Cardiac septum (tissue), 1 donor: Measurements from ENCODE around the gene RAPGEF5. TPM values are rescaled to one million over a fixed set of nuclear protein-coding genes. Genes with fewer than 3 reads are reported as not detected.

Experiments used
- DNase-seq: peaks from one replicate; pipeline ENCODE4 v3.0.0-alpha.2; 2020; ENCODE audit warnings: low spot score
- intact Hi-C: fragments of 100-400 bp; cut with DNase I; formaldehyde crosslinking; loops from one replicate; pipeline ENCODE4 v1.14.0; 2022
- total RNA-seq: library from RNA; stranded (reverse); fragmentation: NEBNext Ultra II Directional; extraction: Animal tissue kit (Norgen Biotek cat#: 25700); gene quantifications from one replicate; pipeline ENCODE4 v1.2.1, GENCODE V29; 2021
- donor health status: DM: no; HTN: no; CAD: no.

The RAPGEF5 gene
- total RNA-seq, 1 donor from 2014 or later, result 22.4 TPM

DNA sequence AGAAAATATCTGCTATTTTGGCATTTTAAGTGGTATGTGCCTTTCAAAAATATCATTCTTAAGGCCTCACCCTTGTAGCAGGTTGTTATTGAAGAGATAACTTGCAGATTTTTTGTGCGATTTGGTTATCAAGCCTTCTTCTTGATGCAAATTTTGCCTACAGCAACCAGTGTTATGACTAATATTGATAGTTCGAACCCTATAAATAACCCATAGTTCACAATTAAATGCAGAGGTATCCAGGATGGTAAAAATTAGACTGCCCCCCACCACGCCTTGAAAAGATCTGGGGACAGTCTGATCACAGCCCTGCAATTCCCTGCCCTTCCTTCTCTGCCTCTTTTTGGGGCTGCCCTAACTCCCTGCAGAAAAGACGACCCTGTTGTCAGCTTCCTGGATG, 28.4 kb upstream of the RAPGEF5 start:
- intact Hi-C loops, result no loop called here
- no peak for DNase-seq

DNA sequence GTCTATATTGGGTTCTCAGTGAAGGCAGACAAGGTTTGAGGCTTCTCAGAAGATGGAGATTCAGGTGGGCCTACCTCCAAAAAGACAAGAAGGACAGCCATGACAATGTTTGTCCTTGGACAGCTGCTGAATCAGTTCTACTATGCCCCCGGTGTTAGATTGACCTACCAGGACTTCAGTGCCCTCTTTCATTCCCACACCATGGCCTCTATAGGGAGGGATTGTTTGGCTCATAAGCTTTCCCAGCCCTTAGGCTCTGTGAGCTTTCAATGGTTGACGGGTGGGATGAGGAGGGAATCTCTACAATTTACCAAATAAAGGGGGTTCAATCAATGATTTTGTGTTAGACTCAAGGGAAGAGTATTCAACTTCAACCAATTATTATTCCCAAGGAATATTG, 23.4 kb upstream of the RAPGEF5 start:
- intact Hi-C loops, result no loop called here

DNA sequence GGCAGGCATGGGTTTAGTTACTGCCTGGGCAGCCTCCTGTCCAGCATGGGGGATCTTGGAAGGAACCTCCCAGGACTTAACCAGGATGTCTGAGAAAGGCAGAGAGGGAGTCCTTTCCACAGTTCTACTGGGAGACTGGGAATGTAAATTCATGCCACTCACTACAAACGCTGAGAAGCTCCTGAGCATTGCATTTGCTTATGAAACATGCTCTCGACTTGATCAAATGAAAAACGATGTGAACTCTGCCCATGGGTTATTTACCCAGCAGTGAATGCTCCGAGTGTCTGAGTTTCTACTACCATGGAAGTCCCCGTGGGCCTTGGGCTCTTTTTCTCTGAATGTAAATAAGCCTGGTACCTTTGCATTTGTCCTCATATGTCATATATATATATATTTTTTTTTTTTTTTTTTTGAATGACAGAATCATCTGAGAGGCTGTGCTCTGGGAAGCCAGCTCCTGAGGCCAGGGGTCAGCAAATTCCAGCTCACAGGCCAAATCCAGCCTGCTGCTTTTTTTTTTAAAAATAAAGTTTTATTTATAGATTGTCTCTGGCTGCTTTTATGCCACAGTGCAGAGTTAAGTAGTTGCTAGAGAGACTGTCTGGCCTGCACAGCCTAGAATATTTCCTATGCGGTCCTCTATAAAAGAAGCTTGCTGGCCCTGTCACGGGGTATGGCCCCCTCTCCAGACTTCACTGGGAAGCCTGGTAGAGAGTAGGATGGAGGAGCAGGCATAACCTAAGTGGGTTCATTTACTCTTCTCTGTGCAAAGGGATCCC, 21.4 kb upstream of the RAPGEF5 start:
- intact Hi-C loops, result no loop called here
- no peak for DNase-seq

More for the DNA sequence above, 23.4 kb upstream of the RAPGEF5 start:
- no peak for DNase-seq

DNA sequence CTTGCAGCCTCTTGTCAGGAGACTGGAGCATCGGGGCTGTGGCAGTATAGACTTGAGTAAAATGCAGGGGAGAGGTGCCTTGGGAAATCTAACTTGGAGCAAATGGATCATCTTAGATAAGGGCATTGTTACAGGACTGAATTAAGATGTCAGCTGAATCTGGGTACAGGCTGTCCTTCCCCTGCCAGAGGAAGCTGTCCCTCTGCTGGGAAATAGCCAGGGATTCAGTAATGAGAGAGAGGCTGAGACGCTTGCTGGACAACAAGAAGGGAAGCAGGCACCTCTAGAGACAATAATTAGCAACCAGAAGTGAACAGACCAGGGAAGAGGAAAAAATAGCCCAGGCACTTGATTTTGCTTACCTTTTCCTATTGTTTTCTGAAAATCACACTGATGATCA, 20.7 kb upstream of the RAPGEF5 start:
- intact Hi-C loops, result no loop called here
- no peak for DNase-seq

DNA sequence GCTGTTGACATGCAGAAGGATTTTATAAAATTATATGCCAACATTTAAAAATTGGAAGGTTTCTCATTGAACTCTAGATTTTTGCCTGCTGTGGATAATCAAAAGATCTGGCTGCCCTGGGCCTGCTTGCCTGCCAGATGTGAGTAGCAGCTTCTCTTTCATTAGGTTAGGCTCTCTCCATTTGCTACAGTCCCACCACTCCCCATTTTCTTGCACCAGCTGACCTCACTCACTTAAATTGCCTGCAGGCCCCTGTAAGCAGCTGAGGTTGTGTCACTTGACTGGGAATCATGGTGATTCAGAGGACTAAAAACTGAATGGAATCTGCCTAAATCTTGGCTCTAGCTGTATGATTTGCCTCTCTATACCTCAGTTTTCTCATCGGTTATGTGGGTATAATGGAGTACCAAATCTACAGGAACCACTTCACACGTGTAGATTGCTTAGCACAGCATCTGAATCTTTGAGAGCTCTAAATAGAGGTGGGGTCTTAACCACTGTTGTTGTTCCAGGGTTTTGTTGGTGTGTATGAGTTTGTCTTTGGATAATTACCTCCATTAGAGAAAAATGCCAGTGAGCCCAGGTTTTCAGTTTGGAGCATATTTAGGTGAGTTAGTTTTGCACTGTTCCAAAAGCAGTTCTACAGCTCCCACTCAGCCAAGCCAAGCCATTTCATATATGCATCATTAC, 18.6 kb upstream of the RAPGEF5 start:
- intact Hi-C loops, result no loop called here

DNA sequence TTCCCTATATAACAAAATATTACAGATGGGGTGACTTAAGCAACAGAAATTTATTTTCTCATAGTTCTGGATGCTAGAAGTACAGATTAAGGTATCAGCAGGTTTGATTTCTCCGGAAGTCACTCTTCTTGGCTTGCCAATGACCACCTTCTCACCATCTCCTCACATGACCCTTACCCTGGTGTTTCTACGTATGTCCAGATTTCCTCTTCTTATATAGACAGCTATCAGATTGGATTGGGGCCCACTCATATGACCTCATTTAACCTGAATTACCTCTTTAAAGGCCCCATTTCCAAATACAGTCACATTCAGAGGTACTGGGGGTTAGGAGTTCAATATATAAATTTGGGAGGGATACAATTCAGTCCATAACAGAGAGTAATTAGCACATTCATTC, 17.0 kb upstream of the RAPGEF5 start:
- intact Hi-C loops, result no loop called here
- no peak for DNase-seq

More for the DNA sequence above, 18.6 kb upstream of the RAPGEF5 start:
- no peak for DNase-seq

DNA sequence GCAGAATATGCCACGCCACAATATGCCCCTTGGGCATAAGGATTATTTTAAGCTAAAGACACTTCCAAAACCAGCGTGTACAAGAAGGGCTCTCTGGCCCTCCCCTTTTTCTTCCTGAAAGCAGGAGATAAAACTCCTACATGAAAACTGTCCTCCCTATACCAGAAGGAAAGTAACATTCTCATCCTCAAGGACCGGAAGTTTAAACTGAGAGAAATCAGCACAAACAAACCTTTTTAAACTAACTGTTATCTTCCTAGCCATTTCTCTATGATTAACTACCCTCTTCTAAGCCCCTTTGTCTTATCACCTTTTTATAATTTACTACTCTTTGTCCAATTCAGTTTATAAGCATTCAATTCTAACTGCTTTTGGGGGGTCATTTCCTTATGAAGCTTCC, 16.4 kb upstream of the RAPGEF5 start:
- intact Hi-C loops, result no loop called here
- no peak for DNase-seq

DNA sequence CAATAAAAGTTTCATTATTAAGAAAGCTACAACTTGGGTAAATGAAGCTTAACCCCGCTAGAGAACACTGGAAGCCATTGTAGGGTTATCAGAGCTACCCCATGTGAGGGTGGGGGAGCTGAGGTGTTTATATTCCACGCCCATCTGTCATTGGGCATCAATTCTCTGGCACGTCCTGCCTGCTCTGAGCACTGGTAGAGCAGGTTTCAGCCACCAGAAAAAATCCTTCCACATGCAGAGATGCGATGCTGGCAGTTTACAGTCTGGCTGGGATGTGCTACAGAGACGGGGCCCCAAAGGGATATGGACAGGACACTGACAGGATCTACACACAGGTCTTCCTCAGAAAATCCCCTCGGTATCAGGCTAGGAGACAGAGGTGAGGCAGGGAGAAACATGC, 15.9 kb upstream of the RAPGEF5 start:
- DNase-seq, result no peak
- intact Hi-C loops, result no loop called here

DNA sequence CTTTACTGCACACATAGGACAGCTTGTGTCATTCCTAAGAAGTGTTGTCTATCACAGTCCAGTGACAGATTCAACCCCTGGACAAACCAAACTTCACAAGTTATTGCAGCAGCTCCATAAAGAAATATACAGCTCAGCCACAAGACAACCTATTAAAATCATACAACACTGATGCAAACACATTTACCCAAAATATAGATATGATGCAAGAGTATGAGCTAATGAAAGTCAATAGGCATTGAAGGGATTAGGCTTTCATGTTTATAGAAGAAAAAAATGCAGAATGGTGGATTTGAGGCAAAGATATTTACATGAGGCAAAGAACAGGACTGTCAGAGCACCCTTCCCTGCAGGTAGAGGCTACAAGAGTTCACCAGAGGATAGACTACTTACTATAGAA, 14.9 kb upstream of the RAPGEF5 start:
- intact Hi-C loops, result no loop called here
- no peak for DNase-seq

DNA sequence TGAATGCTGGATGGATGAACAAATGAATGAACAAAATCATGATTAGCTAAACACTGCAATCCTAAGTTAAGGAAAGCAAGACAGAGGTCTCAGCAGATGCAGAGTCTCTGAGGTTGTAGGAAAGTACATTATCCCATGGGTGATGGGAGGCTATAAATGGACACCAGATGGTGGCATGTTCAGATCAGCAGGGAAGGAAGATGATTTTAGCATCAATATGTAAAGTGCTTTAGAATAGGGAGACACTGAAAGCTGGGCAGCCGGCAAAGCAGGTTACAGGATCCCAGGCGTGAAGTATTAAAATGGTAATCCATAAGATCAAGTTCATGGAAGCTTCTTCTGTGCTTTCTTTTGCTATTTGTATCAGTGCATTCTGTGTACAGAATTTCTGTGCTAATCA, 7.9 kb upstream of the RAPGEF5 start:
- intact Hi-C loops, result no loop called here

DNA sequence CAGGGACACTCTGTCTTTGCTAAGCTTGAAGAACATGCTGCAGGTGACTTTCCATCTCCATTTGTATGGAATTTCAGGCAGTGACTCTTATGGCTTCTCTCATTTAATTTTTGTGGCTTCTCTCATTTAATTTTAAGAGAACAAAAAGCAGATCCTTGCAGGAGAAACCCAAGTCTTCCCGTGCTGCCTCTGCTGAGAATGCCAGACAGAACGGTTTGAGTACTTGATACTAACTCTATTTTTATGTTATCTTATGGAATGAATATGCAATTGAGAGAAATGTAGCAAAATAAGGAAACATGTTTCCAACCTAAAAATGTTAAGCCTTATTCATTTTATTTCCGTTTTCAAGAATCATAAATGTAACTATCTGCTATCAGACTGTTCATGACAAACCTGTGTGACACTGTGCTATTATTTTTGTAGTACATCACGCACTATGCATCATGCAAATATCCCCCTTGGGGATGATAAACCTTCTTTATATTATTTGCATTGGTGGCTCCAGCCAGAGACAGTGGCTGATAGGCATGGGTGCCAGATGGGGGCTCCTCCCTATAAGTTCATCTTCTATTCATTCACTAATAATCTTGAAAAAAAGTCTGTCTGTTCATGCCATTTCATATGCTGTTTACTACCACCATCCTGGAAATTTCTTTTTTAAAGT, 6.9 kb upstream of the RAPGEF5 start:
- no peak for DNase-seq
- intact Hi-C loops, result no loop called here

More for the DNA sequence above, 7.9 kb upstream of the RAPGEF5 start:
- DNase-seq, result no peak

DNA sequence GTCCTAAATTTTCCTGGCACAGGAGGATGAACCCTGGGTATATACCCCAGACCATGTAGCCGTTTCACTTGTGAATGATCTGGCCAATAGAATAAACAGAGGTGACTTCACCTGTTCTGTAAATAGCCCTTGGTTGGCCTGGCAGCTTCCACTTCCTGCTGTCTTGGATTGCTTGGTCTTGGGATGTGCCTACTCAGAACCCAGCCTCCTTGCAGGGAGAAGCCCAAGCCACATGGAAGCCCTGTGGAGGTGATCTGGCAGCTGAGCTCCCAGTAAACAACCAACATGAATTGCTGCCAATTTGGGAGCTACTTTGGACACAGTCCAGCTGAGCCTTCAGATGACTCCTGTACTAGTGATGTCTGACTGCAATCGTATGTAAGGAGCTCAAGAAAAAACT, 4.8 kb upstream of the RAPGEF5 start:
- DNase-seq, result no peak
- intact Hi-C loops, result no loop called here

DNA sequence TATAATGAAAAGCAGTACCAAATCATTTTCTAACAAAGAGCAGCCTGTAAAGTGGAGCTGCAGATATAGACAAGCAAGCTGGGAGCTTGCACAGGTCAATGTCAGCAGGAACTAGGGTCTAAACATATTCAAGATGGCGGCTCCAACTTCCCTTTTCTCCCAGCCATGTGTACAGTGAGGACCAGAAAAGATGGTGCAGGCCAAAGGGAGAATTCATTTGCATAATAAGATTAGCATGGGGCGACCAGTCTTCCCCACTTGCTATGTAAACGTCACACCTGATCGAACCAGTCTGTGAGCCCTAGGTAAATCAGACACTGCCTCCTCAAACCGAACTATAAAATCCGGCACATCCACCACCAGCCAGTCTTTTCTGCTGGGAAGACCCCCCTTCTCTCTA, 4.4 kb upstream of the RAPGEF5 start:
- no peak for DNase-seq
- intact Hi-C loops, result no loop called here

DNA sequence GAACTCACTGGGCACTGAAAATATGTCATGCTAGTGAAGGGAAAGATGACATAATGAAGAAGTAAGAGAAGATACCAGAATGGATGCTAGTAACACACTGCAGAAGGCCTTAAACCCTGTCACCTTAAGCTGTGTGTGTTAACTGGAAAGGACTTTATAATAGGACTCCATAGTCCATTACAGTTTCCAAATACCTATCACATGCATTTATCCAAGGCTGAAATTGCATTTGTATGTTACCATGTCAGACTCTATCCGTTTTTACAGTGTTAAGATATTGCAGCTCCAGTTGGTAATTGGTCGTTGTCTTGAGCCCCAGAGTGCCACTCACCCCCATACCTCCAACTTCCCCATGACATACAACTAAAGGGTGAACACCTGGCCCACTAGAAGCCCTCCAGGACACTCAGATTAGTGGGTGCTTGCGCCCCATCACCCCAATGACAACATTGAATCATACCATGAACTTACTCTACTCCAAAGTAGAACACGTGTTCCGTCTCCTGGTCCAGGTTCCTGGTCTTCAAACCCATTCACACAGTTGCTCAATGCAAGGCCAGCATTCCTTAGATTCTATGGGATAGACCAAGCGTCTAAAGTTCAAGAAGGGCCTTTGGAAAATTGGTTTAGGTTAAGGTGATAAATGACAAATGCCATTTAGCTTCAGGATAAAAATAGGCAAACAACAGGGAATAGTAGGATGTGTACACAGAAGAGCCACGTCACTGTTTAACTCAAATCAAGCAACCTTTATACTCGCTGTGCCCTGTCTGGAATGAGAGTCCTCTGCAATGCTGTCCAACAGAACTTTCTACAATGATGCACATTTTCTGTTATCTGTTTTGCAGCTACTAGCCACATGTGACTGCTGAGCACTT, 2.1 kb upstream of the RAPGEF5 start:
- intact Hi-C loops, result no loop called here
- no peak for DNase-seq

DNA sequence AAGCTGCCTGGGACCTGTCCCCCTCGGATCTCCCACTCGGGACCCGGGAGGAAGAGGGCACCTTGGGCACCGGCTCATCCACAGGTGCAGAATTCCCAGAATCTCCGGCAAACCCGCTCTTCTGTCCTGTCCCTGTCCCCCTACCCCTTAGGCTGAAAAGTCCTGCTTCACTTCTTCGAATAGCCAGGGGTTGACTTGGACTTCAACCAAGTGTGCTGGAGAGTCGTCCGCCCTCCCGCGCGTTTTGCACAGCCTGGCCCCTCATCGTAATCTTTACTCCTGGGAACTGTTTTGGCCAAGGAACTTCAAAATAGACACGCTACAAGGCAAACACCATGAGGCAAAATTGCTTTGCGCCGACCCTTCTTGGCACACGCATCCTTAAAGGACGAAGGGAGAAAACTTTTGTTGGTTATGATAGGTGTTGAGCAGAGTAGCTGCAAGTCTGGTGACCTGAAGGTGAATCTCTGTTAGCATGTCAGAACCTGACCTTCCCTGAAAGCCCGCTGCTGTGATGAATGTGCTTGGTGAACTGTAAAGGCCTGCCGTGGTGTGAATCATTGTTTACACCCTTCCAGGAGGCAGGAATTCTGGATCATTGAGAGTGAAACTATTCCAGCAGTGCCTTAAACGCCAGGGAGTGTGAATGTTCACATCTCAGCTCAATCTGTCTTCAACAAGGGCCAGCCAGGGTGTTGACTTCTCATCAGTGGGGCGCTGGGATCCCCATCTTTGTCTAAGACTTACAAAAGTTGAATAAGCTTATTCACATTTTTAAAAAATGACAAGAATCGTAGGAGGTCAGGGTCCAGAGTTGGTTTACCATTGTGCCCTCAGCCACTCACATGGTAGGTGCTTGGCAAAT, 589 bp upstream of the RAPGEF5 start:
- DNase-seq, result no peak
- intact Hi-C loops, result no loop called here

DNA sequence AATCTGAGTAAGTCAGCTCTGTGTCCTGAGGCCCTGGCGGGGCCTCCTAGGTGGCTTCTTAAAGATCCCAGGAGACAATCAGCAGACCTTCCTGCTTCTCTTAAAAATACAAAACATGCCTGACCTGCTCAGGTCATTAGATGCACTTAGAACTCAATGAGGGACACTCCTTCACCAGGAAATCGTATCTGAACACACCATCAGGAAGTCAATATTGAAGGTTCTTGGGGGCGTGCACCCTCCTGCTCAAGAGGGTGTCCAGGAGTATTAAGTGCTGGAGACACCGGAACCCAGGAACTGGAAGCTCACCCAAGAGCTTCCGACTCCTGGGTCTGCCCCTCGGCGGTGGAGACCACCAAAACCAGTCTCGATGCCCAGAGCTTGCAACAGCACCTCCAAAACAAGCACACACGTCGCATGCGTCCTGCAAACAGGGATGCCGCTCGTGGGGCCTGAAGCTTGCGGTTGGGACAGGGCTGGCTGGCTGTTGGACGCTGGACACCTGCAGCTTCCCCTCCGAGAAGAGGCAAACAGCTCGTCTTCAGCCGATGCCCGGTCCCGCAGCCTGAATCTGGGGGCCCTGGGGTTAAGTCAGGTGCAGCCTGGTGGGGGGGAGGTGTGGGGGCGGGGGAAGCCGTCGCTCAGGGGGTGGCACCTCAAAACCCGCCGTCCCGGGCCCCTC, 803 bp downstream of the RAPGEF5 start:
- DNase-seq, result no peak
- intact Hi-C loops, result no loop called here

DNA sequence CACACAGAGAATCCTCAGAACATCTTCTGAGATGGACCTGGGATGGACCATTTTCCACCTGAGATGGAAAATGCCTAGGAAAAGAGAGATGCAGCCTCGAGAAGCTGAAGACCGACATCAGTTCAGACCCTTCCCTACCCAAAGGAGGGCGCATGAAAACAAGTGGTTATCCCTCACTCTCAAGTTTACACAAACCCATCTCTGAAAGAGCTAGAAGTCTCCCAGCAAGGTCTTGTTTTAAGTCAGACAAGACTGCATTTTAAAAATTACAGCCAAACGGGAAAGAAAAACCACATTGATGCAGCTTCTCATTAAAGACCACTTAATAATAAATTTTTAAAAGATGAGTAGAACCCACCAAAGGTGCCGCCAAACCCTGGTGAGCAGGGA, 1.3 kb downstream of the RAPGEF5 start:
- no peak for DNase-seq
- intact Hi-C loops, result no loop called here

DNA sequence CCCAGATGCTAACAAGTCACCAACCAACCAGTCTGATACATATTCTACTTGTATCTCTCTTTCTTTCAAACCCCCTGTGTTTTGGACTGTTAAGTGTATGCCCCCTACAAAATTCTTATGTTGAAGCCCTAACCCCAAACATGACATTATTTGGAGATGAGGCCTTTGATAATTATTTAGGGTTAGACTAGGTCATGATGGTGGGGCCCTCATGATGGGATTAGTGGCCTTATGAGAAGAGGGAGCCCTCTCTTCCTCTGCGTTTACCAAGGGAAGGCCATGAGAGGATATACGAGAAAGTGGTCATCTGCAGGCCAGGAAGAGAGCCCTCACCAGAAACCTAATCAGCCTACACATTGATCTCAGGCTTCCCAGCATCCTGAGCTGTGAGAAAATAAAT, 2.5 kb downstream of the RAPGEF5 start:
- DNase-seq, result no peak
- intact Hi-C loops, result no loop called here
